ENCODE data around the gene RPS6KB2. TPM values are rescaled to one million over a fixed set of nuclear protein-coding genes. Genes with fewer than 3 reads are reported as not detected.
A peak's percentile ranks its signal among the peaks of the same experiment; 100 is the strongest.

The RPS6KB2 gene
- total and polyA plus RNA-seq, 9 of the 15 experiments (the other 6 are each of a cell fraction or from before 2014, with no cell fraction given): 0.42 to 122 (median 82.6) TPM

DNA sequence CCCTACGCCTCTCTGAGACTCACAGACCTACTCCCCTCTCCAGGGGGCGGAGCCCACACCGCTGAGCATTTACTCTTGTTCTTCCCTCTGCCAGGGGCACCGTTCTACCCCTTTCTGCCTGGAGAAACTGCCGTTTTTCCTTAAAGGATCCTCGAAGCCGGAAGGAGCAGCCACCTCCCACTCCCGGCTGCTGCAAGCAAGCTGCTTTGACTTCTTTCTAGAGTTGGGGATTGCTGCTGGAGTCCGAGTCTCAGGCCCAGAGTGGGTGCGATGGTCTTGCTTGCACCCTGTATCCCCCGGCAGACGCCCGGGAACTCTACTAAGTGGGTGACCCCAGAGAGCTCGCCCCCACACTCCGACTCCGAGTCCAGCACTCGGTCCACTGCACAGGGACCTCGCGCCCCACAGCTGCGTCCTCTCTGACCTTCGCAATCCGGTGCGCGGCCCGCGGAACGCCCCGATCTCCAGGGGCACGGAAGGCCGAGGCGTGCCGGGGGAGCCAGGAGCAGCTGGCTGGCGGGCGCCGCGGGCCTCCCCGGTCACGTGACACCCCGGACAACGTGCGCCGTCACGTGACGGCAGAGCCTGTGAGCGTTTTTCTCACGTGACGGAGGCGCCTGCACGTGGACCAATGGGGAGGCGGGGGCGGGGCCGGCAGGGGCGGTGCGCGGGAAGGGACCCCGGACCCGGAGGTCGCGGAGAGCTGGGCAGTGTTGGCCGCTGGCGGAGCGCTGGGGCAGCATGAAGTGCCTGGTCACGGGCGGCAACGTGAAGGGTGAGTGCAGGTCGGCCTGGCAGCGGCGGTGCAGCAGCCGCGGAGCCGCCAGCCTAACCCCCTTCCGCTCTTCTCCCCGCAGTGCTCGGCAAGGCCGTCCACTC is 36.8 kb upstream of the RPS6KB2 start, which contains the start of gene RAD9A (continued):
- TF ChIP-seq ZNF41 (CRISPR knock-in tag; conservative IDR thresholded peaks at IDR 0.05): no peak; the same call in 1 of the 2 replicates
- TF ChIP-seq CBX3 (IDR thresholded peaks at IDR 0.05; ENCODE audit: borderline replicate concordance in 1 of 2, low read length in 2 of 2): peak in 1 of 2 experiments; percentile 83; a peak in 2 of 3 replicates
- TF ChIP-seq TEAD2 (tag; IDR thresholded peaks at IDR 0.05): no peak
- TF ChIP-seq, protein P1, sequence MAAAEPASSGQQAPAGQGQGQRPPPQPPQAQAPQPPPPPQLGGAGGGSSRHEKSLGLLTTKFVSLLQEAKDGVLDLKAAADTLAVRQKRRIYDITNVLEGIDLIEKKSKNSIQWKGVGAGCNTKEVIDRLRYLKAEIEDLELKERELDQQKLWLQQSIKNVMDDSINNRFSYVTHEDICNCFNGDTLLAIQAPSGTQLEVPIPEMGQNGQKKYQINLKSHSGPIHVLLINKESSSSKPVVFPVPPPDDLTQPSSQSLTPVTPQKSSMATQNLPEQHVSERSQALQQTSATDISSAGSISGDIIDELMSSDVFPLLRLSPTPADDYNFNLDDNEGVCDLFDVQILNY (CRISPR knock-in tag; IDR thresholded peaks at IDR 0.05): no peak; the same call in 1 of the 2 replicates
- TF ChIP-seq, protein P2, sequence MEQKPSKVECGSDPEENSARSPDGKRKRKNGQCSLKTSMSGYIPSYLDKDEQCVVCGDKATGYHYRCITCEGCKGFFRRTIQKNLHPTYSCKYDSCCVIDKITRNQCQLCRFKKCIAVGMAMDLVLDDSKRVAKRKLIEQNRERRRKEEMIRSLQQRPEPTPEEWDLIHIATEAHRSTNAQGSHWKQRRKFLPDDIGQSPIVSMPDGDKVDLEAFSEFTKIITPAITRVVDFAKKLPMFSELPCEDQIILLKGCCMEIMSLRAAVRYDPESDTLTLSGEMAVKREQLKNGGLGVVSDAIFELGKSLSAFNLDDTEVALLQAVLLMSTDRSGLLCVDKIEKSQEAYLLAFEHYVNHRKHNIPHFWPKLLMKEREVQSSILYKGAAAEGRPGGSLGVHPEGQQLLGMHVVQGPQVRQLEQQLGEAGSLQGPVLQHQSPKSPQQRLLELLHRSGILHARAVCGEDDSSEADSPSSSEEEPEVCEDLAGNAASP (IDR thresholded peaks at IDR 0.05): no peak
- TF ChIP-seq SP1 (CRISPR knock-in tag; IDR thresholded peaks at IDR 0.05): peak; percentile 83
- TF ChIP-seq, protein P3, sequence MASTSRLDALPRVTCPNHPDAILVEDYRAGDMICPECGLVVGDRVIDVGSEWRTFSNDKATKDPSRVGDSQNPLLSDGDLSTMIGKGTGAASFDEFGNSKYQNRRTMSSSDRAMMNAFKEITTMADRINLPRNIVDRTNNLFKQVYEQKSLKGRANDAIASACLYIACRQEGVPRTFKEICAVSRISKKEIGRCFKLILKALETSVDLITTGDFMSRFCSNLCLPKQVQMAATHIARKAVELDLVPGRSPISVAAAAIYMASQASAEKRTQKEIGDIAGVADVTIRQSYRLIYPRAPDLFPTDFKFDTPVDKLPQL (IDR thresholded peaks at IDR 0.05; ENCODE audit: extremely low read depth, insufficient read length): no peak
- TF ChIP-seq MTF1 (CRISPR knock-in tag; IDR thresholded peaks at IDR 0.05; ENCODE audit: borderline replicate concordance): no peak
- peak; percentile 78 for TF ChIP-seq RBM25 (IDR thresholded peaks at IDR 0.05; ENCODE audit: low read depth, low read length, severe bottlenecking)
- no peak for TF ChIP-seq MAFF (IDR thresholded peaks at IDR 0.05; ENCODE audit: low read length)
- TF ChIP-seq KDM4B (IDR thresholded peaks at IDR 0.05; ENCODE audit: borderline replicate concordance in 2 of 2, low read depth in 1 of 2): peak in 1 of 2 experiments; percentile 81; a peak in 1 of 4 replicates
- TF ChIP-seq HMGN3 (IDR thresholded peaks at IDR 0.05; ENCODE audit: borderline replicate concordance, extremely low read depth, insufficient read length, low read depth, low read length): peak; percentile 89
- TF ChIP-seq NCOA4 (IDR thresholded peaks at IDR 0.05; ENCODE audit: partially characterized antibody): no peak
- TF ChIP-seq, protein P4, sequence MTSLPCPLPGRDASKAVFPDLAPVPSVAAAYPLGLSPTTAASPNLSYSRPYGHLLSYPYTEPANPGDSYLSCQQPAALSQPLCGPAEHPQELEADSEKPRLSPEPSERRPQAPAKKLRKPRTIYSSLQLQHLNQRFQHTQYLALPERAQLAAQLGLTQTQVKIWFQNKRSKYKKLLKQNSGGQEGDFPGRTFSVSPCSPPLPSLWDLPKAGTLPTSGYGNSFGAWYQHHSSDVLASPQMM (CRISPR knock-in tag; IDR thresholded peaks at IDR 0.05): no peak
- TF ChIP-seq NR1H2 (CRISPR knock-in tag; IDR thresholded peaks at IDR 0.05): no peak
- TF ChIP-seq, protein P5, sequence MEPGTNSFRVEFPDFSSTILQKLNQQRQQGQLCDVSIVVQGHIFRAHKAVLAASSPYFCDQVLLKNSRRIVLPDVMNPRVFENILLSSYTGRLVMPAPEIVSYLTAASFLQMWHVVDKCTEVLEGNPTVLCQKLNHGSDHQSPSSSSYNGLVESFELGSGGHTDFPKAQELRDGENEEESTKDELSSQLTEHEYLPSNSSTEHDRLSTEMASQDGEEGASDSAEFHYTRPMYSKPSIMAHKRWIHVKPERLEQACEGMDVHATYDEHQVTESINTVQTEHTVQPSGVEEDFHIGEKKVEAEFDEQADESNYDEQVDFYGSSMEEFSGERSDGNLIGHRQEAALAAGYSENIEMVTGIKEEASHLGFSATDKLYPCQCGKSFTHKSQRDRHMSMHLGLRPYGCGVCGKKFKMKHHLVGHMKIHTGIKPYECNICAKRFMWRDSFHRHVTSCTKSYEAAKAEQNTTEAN (CRISPR knock-in tag; IDR thresholded peaks at IDR 0.05): no peak; the same call in 1 of the 2 replicates
- TF ChIP-seq, protein P6, sequence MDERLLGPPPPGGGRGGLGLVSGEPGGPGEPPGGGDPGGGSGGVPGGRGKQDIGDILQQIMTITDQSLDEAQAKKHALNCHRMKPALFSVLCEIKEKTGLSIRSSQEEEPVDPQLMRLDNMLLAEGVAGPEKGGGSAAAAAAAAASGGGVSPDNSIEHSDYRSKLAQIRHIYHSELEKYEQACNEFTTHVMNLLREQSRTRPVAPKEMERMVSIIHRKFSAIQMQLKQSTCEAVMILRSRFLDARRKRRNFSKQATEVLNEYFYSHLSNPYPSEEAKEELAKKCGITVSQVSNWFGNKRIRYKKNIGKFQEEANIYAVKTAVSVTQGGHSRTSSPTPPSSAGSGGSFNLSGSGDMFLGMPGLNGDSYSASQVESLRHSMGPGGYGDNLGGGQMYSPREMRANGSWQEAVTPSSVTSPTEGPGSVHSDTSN (CRISPR knock-in tag; IDR thresholded peaks at IDR 0.05; ENCODE audit: low read depth): no peak
- TF ChIP-seq, protein P6 (tag; conservative IDR thresholded peaks at IDR 0.05; ENCODE audit: low read depth): no peak
- no peak for TF ChIP-seq SPI1 (IDR thresholded peaks at IDR 0.05; ENCODE audit: borderline replicate concordance, low read depth, low read length)

All from K562 (cell line).